NB4 (cell line): ENCODE measurements around the gene DPYD.

ENCODE experiments used
- DNase-seq: peaks from one replicate; pipeline ENCODE4 v3.0.0; 2010; ENCODE audit warnings: low read depth
- H3K4me3 ChIP-seq: one replicate; pipeline ENCODE4 v1.5.1; 2011; ENCODE audit warnings: mild to moderate bottlenecking, low read depth, low read length, moderate library complexity
- MYC ChIP-seq: IDR thresholded peaks from 2 replicates; pipeline ENCODE4 v1.6.1; 2011; ENCODE audit warnings: low read depth, low read length
- POLR2A ChIP-seq: IDR thresholded peaks from 2 replicates; pipeline ENCODE4 v1.6.1; 2011; ENCODE audit warnings: mild to moderate bottlenecking; ENCODE audit not compliant: insufficient read length; ENCODE audit errors: extremely low read depth
- TF ChIP-seq, protein P1 (sequence below): IDR thresholded peaks from 2 replicates; pipeline ENCODE4 v1.6.1; 2011; ENCODE audit warnings: low read depth, low read length
- TF ChIP-seq, protein P2 (sequence below): IDR thresholded peaks from one replicate; pipeline ENCODE4 v1.5.1; 2012; ENCODE audit warnings: low read depth, low read length

Gene DPYD

DNA sequence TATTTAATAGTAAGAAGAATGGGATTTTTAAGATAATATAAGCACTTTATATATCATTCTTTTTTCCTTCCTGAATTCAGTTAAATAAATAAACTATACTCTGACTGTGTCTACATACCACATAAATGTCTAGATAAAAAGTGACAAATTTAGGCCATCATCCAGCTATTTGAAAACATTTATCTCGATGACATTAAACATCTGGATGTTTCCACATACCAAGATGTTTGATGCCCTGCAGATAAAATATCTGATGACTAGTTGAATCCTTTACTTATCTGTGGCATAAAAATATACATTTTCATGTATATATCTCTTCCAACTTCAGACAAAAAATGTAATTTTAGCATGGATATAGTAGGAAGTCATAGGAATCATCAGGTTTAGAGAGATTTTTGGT is 348.3 kb downstream of the DPYD start:
- no peak for TF ChIP-seq MYC
- TF ChIP-seq POLR2A: no peak
- TF ChIP-seq, protein P1, sequence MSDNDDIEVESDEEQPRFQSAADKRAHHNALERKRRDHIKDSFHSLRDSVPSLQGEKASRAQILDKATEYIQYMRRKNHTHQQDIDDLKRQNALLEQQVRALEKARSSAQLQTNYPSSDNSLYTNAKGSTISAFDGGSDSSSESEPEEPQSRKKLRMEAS: no peak
- TF ChIP-seq, protein P2, sequence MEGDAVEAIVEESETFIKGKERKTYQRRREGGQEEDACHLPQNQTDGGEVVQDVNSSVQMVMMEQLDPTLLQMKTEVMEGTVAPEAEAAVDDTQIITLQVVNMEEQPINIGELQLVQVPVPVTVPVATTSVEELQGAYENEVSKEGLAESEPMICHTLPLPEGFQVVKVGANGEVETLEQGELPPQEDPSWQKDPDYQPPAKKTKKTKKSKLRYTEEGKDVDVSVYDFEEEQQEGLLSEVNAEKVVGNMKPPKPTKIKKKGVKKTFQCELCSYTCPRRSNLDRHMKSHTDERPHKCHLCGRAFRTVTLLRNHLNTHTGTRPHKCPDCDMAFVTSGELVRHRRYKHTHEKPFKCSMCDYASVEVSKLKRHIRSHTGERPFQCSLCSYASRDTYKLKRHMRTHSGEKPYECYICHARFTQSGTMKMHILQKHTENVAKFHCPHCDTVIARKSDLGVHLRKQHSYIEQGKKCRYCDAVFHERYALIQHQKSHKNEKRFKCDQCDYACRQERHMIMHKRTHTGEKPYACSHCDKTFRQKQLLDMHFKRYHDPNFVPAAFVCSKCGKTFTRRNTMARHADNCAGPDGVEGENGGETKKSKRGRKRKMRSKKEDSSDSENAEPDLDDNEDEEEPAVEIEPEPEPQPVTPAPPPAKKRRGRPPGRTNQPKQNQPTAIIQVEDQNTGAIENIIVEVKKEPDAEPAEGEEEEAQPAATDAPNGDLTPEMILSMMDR: no peak
- DNase-seq: no peak
- H3K4me3 ChIP-seq: no peak overlapping the region

DNA sequence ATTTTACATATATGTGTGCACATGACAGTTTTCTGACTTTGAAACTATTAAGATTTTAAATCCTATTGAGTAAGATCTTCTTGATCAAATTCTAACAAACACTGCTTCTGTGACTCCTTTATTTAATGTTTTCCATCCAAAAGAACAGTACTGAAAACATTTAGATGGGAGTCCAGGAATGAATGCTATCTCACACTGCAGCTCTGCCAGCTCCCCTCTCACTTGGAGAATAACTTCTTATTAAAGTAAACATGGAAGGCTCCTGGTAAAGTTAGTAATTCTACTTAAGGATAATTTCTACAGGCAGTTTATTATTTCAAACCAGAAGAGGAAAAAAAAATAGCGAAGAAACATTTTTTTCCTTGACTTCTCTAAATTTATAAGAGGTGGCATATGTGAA is 349.1 kb downstream of the DPYD start:
- no peak for DNase-seq
- TF ChIP-seq MYC: no peak
- TF ChIP-seq, protein P1: no peak
- TF ChIP-seq POLR2A: no peak
- TF ChIP-seq, protein P2: no peak
- H3K4me3 ChIP-seq: no peak overlapping the region

DNA sequence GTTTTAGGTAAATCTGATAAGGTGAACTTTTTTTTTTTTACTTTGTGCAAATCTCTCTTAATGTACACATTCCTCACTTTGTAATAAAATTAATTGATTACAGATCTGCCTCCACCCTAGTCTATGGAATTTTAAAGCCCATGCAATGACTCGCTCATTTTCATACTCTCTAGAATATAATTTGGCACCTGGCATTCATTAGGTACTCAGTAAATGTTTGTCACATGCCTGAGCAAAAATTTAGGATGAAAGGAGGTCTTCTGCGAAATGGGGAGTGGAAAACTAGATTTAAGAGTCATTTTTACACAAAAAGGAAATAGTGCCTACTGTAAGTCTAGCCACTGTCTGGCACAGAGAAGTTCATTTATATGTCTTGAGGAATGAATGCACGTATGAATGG is 350.1 kb downstream of the DPYD start:
- no peak for DNase-seq
- TF ChIP-seq, protein P1: no peak
- no peak for TF ChIP-seq POLR2A
- TF ChIP-seq, protein P2: no peak
- no peak for TF ChIP-seq MYC
- no peak overlapping the region for H3K4me3 ChIP-seq

DNA sequence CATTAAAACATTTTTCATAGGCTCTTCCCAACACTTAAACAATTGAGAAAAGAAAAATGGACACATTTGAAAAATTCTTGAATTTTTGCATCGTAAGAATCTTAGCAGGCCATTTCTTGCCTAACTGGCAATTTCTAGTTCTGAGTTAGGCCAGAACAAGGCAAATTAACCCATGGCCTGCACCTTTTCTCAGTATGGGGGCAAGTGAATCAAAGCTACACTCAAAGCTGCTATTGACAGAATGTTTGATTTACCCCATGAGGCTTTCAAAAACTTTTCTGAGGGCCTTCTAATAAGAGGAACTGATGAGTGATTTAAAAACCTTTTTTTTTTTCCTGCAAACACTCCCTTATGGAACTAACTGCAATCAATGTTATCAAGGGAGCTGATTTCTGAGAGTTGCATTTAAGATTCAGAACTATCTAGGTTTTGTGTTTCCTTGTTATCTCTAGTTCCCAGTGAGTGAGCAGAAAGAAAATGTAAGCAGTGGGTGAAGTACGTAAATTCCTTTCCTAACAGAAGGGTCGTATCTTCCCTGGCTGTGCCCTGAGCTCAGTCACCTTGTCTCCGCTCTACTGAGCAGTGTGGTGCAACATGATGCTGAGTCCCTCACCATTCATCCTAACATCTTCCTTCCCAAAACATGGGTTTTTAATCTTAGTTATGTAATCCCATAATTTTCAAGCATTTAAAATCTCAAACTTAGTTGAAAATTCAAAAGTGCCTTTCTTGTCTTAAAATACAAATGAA is 353.7 kb downstream of the DPYD start:
- TF ChIP-seq MYC: no peak
- TF ChIP-seq, protein P2: no peak
- TF ChIP-seq, protein P1: no peak
- TF ChIP-seq POLR2A: no peak
- DNase-seq: no peak
- H3K4me3 ChIP-seq: no peak overlapping the region

DNA sequence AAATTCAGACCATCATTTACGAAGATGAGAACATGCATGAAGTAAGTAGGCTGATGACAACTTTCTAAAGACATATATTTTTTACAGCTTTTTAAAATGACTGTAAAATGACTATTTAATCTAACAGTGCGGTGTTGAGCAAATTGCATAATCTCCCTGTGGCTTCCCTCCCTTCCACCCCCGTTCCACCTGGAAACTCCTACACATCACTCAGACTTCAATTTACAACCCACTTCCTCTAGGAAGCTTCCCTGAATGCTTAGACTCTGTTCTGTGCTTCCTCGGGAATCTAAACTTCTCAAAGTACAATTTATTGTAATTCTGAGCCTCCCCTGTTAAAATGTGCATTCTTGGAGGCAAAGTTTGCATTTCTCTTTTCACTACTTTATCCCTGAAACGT is 354.9 kb downstream of the DPYD start:
- no peak overlapping the region for H3K4me3 ChIP-seq
- TF ChIP-seq MYC (no peak), POLR2A (no peak)
- TF ChIP-seq, protein P1: no peak
- TF ChIP-seq, protein P2: no peak
- DNase-seq: peak; percentile 22
